SKM-1 (cell line): ENCODE data around the gene CNGA4.
A peak's percentile ranks its signal among the peaks of the same experiment; 100 is the strongest.
"Not testable (repeated sequence)": the region's sequence is repeated elsewhere in the genome, so short reads cannot be mapped to it uniquely, and the experiment has no call there.

ENCODE experiments used
- DNase-seq: peaks from one replicate; lab custom pipeline; 2025; ENCODE audit not compliant: unreplicated experiment; lab: John Stamatoyannopoulos, UW

Gene CNGA4

DNA sequence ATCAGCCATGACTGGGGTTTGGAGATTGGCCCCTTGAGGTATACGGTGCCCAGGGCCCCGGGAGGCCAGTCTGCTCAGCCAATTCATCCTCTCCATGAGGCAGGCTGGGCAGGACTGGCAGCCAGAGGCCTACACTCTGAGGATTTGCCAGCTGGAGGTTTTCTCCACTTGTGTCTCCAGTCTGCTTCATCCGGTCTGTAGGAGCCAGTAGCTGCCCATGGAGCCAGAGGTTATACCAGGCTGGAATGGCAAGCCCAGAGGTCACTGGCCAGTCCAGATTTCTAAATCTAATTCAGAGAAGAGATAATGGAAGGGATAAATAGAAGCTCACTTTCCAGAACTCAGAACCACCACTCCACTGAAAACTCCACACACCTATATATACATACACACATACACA is 14.5 kb upstream of the CNGA4 start:
- DNase-seq: no peak

DNA sequence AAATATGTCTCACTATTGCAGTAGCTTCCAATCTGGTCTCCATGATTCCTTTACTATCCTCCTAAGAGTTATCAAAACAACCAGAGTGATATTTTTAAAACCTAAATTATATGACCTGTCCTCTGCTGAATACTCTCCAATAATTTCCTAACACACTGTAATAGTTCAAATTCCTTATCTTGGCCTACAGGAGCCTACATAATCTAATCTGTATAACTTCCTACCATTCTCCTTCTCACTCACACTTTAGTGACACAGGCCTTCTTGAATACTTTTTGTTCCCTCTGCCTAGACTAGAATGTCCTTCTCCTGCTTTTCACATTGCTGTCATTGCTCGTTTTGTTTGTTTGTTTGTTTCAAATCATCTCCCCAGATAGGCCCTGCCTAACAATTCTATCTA is 13.9 kb upstream of the CNGA4 start:
- no peak for DNase-seq

DNA sequence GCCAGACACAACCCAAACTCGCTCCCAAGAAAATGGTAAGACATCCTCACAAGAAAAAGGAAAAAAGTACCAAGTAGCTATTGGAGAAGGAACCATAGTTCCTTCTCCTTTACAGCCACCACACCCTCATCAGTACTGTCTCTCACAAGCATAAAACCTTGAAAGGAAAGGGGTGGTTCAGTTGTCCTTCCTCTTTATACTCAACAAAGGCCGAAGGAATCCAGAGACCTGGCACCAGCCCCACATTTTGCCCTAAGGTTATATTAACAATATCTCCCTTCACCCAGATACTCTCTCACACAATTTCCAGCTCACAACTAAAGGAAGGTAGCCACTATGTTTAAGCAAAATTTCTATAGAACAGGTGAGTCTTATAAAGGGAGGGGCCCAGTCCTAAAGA is 13.0 kb upstream of the CNGA4 start:
- peak; percentile 42 for DNase-seq

DNA sequence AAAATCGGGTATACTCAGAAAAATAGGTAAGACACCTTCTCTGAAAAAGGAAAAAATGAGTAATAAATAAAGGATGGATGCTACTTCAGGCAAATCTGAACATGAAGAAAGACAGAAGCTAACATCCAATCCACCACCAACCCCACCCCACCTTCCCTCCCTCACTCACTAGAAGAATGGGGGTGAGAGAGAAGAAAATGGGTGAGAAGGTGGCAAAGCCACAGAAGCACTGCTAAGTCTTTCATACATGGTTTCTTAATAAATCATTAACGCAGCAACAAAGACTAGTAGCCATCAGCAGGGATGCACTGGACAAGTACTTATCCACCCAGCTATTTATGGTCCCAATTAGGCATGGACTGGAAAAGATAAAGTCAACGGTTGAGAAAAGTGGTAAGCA is 10.4 kb upstream of the CNGA4 start:
- no peak for DNase-seq

DNA sequence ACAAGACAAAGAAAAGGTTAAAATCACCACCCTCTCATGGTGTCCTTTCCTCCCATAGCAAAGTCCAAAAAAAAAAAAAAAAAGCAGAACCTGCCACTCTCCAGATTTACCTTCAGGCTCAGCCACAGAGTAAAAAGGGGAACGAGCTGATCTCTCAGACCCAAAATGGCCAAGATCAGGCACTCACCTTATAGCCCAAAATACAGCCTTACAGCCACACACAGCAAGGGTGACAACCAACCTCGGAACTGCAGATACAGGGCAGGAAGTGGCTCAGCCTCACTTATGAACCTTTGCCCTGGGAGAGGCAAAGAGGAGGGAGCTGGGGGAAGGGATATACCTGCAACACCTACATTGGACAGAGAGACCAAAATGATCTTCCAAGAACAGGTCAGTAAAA is 9.0 kb upstream of the CNGA4 start:
- no peak for DNase-seq

DNA sequence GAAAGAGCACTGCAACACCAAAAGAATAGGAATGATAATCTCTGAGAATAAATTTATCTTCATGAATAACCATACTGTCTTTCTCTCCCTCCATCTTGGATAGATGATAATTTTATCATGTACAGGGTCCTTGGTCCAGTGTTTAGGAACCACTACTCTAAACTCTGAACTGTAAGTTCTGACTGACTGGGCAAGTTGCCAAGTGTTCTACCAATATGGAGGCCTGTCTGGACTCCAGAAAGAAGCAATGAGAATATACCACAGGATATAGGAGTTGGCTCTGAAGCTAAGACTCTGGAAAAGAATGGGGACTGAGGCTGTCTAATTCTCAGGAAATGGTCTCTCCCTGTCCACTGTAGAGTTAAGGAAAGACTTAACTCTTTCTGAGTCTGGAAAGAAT is 6.0 kb upstream of the CNGA4 start:
- DNase-seq: no peak

DNA sequence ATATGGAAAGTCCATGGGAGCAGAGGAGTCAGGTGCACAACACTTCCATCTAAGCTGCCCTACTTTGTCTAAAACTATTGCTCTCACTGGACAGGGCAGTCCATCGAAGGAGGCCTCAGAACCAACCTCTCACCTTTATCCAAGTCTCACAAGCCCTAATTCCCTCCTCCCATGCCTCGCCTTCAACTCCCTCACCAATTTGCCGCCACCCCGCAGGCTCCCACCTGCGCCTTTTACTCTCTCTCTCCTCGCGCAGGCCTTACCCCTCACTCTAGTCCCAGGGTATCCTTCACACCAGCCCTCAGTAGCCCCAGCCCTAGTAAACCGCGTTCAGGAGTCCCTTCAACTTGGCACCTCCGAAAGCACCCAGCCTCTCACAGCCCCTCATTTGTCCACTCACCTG is 4.9 kb upstream of the CNGA4 start:
- DNase-seq: no peak

DNA sequence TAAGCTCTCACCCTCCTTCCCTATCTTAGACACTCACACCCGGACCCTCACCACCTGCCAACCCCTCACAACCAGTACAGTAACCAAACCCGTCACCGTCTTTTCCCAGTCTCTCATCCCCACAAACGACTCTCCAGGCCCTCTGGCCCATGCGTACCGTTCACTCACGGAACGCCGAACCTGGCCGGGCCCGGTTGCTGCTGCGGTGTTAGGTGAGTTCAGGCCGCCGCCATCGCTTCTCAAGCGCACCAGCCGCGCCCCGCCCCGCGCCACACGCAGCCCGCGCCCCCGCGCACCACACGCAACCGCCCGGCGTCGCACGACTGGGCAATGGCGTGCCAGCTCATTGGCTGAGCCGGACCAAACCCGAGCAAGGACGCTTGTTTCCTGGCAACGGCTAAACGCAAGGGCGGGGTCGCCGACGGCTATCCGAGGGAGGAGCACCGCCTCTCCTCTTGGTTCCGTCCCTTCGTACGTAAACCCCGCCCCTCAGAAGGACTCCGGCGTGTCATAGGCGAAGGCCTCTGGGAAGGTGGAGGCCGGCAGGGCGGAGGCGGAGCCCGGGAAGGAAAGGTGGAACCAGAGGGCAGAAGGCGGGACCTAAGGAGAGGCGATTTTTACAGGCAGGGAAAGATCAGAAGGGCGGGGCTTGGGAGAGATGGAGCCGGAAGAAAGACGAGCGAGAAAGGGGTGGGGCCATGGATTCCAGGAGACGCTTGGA is 4.3 kb upstream of the CNGA4 start, which contains the start of gene FHIP1B:
TSS of gene FHIP1B (minus strand) at position 250 of the 721 bp plus-strand sequence. CDS start 10,120 bp downstream, outside the sequence.
- DNase-seq: peak; percentile 99

DNA sequence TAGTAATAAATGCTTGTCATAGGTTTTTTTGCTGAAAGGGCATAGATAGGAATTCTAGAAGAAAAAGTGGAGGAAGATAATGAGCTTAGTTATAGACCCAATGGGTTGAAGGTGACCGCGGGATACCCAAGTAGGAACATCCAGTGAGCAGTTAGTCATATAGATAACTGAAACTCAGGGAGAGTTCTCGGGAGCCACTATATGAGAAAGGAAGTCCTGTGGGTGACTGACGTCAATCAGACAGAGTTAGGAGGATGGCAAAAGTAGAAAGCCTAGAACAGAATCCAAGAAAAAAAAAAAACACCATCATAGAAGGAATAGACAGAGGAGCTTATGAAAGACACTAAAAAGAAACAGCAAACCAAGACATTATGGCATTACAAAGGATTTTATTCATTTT is 1.6 kb upstream of the CNGA4 start:
- no peak for DNase-seq

DNA sequence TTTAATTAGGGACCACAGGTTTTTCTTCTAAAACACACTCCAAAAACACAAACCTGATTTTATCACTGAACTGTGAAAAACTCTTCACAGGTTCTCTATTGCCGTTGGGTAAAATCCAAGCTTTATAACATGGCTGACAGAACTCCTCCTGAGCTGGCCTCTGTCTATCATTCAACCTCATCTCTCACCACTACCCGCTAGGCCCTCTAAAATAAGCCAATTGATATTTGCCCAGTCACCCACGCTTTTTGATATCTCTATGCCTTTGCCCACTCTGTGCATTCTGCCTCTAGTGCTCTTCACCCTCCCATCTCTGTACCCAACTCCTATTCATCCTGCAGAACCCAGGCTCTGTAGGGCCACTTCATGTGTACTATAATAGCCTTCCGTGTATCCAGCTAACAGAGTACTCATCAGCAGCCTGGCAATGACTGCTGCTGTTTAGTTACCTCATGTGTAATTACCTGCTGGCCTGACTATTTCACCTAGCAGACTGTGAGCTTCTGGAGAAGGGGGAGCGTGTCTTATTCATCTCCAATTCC is 1.1 kb upstream of the CNGA4 start:
- no peak for DNase-seq

DNA sequence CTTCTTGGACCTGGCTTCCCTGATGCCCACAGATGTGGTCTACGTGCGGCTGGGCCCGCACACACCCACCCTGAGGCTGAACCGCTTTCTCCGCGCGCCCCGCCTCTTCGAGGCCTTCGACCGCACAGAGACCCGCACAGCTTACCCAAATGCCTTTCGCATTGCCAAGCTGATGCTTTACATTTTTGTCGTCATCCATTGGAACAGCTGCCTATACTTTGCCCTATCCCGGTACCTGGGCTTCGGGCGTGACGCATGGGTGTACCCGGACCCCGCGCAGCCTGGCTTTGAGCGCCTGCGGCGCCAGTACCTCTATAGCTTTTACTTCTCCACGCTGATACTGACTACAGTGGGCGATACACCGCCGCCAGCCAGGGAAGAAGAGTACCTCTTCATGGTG is 1.2 kb downstream of the CNGA4 start:
- DNase-seq: no peak

DNA sequence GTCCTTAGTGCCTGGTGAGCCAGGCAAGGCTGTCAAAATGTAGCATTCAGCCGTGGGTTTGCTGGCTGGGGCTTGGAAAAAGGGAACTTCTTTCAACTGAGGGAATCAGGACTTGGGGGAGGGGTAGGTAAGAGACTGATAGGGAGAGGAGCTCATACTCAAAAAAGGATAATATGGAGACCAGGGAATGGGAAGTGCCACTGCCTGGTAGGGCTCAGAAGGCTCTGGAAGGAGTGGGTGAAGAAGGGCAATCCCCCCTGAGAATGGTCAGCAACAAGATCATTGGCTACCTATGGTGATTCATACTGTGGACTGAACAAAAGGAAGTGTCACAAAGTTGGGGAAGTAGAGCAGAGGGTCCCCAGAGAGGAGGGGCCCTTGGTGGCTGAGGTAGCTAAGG is 1.9 kb downstream of the CNGA4 start:
- peak; percentile 48 for DNase-seq

DNA sequence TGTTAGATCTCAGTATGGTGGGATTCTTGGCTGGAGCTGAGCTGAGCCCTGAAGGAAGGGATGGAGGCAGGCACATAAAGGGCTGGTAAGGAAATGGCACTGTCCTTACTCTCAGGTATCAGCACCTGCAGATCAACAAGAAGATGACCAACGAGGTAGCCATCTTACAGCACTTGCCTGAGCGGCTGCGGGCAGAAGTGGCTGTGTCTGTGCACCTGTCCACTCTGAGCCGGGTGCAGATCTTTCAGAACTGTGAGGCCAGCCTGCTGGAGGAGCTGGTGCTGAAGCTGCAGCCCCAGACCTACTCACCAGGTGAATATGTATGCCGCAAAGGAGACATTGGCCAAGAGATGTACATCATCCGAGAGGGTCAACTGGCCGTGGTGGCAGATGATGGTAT is 2.4 kb downstream of the CNGA4 start:
- no peak for DNase-seq

DNA sequence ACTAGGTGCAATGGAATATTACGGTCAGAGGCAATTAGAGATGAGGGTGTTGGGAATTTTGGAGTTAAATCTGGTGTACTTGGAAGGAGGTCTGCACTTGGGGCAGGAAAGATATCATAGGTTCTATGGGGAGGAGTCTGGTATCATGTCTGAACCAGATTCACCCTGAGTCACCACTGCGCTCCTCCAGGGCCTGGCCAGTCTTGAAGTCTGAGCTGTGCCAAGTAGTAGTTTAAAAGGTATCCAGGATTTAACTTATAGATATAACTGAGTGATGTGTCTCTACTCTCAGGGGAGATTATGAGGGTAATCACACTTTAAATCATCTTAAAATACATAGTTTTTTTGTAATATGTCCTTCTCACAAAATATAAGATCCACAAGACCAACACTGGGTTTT is 6.6 kb downstream of the CNGA4 start:
- DNase-seq: no peak

DNA sequence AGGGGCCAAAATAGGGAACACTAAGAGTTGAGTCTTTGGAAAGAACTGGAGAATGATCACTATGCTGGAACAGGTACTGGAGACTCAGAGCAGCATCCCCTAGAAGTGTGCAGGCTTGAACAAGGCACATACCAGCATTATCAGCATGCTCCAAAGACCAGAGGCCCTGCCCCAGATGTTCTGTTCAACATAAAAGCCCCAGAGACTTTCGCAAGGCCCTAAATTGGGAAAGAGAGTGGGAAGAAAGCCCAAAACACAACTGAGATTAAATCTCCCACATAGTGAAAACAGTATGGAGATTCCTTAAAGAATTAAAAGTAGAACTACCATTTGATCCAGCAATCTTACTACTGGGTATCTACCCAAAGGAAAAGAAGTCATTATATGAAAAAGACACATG is 9.4 kb downstream of the CNGA4 start:
- DNase-seq: no peak

DNA sequence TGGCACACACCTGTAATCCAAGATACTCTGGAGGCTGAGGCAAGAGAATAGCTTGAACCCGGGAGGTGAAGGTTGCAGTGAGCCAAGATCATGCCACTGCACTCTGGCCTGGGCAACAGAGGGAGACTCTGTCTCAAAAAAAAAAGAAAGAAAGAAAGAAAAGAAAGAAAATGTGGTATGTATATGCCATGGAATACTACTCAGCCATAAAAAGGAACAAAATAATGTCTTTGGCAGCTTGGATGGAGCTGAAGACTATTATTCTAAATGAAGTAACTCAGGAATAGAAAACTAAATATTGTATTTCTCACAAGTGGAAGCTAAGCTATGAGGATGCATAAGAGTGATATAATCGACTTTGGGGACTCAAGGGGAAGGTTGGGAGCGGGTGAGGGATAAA is 10.0 kb downstream of the CNGA4 start:
- DNase-seq: not testable (repeated sequence)

DNA sequence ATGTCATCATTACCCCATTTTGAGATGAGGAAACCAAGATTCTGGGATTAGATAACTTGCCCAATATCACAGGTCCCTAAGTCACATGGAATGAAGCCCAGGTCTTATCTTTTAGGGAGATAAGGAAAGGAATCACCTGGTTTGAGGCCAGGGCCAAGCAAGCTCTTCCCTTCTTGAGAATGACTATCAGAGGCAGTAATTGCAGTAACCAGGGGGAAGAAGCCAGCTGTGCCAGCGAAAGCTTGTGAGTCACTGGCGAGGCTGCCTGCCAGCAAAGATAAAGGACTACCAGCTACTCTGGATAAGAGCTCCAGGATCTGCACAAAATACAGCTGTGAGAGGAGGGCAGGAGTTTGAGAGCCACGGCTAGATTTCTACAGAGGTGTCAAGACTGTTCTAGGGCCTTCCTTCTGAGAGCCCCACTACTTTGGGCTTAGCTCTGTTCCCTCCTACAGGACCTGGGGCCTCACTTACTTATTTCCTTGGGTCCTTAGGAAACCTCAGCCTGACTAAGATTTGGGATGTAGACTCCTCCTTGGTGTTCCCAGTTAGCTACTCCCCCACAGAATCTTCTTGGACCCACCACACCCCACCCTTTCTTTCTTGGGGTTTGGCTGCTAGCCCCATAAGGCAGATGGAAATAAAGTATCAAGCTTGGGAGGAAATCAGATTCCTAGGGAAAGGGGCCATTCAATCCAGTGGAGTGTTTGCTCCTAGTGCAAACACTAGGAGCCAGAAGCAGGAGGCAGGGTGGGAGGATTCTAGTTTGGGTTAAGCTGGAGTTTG is 11.1 kb downstream of the CNGA4 start:
- no peak for DNase-seq

DNA sequence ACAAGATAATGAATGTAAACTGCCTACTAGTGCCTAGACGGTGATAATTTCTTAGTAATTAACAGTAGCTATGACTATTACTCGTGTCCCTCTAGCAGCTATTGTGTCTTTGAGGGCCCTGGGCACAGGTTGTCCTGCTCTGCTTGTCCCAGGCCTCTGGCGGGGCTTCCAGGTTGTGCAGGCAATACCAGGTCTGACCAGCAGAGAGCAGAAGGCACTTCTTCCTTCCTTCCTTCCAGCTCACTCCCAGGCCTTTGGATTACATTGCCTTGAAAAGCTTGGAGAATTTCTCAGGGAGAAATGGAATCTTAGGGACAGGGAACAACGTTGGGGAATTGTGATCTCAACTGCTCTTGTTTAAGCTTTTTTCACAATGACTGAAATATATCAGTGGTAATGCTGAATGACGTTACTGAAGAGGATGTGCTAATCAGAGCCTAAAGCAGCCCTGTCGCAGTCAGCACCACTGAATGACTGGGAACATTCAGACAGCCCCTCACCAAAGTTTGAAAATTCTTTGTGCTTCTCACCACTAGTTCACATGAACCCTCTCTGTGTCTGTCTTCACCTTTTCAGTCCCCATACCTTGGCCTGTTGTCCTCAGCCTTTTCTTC is 12.3 kb downstream of the CNGA4 start:
- peak; percentile 12 for DNase-seq

DNA sequence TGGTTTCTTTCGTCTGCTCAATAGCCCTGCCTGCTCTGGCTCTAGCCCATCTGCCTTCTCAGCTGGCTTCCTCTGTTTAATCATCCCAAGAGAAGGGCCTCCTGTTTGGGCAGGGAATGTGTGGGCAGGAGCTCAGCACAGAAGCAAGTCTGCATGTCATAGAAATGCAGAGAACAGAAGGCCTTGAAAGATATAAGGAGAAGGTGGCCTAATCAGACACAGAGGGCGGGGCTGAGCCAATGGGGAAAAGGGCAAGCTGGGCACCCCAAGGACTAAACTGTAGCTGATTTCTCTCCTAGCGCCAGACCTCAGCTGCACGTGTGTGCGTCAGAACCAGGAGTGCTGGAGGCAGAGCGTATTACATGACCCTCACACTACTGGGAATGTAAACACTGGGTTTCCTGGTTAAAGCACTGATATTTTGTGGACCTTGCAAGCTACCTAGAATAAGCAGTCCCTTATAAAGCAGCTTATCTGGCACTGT is 13.1 kb downstream of the CNGA4 start:
- DNase-seq: no peak

DNA sequence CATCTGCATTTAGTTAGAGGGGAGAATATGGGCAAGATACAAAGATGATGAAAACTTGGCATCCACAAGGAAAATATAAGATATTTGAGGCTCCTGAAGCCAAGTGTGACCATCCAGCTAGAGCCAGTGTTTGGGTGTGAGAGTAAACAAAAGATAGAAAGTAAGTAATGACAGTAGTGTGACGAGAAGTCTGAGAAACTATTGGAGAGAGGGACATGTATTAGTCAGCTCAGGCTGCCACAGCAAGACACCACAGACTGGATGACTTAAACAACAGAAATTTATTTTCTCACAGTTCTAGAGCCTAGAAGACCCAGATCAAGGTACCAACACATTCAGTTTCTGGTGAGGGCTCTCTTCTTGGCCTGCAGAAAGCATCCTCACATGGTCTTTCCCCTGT is 14.3 kb downstream of the CNGA4 start:
- no peak for DNase-seq

DNA sequence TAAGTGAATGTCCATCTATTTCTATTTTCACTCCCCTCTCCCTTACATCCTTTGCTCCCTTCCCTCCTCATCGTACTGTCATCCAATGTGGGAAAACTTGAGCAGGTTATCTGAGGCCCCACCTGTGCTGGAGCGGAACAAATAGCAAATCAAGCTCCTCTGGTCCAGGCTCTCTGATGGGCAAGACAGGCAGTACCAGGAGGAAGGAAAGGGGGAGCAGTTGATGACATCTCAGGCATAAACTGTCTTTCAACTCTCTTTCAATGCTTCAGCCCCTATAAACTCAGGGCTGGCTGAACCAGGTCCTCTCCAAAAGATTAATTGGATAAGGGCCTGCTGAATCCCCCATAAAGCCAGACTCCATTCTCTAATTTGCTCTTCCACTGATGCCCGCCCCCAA is 19.3 kb downstream of the CNGA4 start:
- DNase-seq: no peak
